AG08395 (cell line): ENCODE results near the gene SOX5.
"Not testable (repeated sequence)": the region's sequence is repeated elsewhere in the genome, so short reads cannot be mapped to it uniquely, and the experiment has no call there.

ENCODE experiments used
- DNase-seq: peaks from one replicate; pipeline ENCODE4 v3.0.0; 2012; ENCODE audit warnings: mixed read lengths, low spot score

SOX5 gene

GRCh38 chr12:23831739-23832138 is 117.7 kb downstream of the SOX5 start:
- no peak for DNase-seq

DNA sequence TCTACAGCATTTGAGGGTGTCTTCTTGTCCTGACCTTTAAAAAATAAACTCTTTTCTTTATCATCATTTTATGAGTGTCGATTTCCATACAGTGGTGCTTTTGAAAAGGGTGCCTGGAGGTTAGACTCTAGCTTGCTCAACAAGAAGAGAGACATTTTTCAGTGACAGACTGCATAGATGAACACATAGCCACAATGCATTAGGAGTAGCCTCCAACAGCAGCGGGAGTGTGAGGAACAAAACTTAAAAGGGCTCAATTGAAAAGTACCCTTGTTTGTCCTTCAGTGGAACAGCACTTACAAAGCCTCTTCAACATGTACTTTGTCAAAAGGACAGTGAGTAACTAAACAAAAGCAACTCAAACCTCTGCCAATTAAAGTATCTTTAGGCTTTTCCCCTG is 119.3 kb downstream of the SOX5 start:
- DNase-seq, result no peak

DNA sequence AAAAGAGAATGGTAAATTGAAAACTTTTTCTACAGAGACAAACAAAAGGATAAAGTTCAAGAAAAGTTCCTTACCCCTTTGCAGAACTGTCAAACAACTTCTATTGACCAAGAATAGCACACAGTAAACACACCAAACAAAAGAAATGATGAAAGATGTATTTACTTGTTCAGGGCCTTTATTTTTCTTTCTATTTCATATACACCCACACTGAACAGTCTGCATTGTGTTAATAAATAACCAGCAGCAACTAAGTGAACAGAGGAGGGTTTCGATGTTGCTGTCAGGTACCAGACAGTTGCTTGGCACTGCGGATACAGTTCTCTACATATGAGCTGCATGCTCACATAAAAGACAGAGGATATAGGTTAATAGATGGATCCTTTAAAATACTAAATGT is 122.1 kb downstream of the SOX5 start:
- DNase-seq, result no peak

DNA sequence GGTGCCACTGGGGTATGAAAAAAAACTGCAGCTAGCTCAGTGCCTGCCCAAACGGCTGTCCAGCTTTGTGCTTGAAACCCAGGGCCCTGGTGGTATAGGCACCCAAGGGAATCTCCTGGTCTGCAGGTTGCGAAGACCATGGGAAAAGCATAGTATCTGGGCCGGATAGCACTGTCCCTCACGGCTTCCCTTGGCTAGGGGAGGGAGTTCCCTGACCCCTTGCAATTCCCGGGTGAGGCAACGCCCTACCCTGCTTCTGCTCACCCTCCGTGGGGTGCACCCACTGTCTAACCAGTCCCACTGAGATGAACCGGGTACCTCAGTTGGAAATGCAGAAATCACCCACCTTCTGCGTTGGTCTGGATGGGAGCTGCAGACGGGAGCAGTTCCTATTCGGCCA is 124.3 kb downstream of the SOX5 start:
- DNase-seq, result not testable (repeated sequence)

- DNase-seq, result no peak
Measured at GRCh38 chr12:23824358-23824757, 125.1 kb downstream of the SOX5 start.

- not testable (repeated sequence) for DNase-seq
Measured at GRCh38 chr12:23822883-23823282, 126.6 kb downstream of the SOX5 start.

DNA sequence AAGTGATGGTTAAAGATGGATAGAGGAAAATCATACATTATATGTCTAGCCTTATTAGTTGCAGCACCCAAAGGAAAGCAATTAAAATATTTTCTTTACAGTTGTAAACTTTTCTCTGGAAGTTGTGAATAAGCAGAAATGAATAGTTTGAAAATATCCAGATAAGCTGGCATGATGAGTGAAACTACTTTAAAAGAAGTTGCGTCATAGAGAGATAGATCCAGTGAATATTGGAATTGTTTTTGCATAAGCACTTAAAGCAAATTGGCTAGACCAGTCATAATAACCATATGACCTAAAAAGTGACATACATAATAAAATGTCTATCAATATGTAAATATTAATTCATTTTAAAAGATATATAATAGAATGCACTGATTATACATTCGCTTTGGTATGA is 132.1 kb downstream of the SOX5 start:
- DNase-seq, result no peak

DNA sequence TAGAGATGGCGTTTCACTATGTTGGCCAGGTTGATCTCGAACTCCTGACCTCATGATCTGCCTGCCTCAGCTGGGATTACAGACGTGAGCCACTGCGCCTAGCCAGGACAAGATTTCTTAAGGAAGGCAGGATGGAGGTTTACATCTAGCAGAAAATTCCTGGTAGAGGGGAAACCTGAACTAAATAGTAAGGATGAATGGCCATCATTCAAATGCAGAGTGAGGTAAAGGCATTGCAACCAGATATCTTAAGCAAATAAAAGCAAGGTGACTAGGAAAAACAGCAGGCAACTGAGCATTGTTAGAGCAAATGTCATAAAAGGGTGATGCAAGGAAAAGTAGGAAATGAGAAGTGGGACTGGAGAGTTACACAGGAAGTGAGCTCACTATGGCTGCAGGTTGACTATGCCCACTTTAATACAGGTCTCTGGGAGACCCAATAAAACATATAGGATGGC is 133.0 kb downstream of the SOX5 start:
- DNase-seq, result no peak

GRCh38 chr12:23815810-23816209 is 133.7 kb downstream of the SOX5 start:
- no peak for DNase-seq

DNA sequence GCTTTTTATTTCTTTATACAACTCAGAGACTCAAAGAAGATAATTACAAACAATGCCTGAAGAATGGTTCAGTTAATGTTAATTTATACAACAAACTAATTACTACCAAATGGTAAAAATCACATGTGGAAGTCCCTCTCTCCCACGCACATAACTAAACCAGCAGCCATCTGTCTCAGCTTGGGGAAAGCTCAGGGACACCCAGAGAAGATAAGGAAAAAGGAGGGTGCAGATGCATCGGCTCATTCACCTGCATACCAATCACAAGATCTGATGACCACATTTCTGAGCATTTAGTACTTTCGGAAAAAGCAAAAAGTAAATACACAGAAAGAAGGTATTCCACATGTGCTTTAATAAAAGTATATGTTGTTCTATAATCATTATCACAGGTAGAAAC is 136.3 kb downstream of the SOX5 start:
- no peak for DNase-seq

DNA sequence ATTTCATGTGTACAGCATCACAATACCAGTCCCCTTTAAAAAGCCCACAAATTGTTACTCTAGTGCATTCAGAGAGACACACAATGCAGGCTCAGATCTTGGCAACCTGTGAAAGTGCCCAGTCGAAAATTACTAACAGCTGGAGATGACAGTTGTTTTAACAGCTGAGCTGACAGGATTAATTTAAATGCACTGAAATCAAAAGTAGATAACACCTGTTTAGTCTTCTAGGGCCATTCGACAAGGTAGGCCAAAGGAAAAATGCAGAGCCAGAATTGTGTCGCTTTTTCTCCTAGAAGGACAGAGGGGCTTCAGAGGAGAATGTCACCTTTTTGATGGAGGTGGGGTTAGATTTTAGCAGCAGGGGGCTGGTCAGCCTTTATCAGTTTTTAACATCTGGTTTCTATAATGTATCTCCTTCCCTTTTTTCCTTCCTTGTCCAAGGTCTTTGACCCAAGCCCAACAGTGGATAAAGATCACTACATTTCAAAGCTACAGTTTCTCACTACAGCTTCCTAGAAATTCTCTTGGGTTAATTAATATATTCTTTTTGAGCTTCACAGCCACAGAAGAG is 139.1 kb downstream of the SOX5 start:
- no peak for DNase-seq

- DNase-seq, result no peak
Measured at GRCh38 chr12:23803540-23803939, 145.9 kb downstream of the SOX5 start.

GRCh38 chr12:23795494-23795893 is 154.0 kb downstream of the SOX5 start:
- no peak for DNase-seq

DNA sequence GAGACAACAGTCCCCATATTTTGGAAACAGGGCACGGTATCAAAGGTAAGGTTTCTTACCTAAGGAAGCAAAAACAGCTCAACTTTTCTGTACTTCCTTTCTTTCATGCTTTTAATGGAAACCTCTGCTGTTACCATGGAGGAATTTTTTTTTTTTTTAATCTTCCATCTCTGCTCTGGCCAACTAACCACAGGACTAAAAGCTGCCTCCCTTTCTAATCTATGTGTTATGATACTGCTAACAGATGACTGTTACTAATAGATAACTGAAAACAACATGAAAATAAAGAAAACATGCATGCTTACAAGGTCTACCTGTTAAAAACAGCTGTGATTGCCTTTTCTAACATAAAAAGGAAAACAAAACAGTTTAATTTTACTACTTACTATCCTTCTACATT is 168.4 kb downstream of the SOX5 start:
- DNase-seq, result no peak

DNA sequence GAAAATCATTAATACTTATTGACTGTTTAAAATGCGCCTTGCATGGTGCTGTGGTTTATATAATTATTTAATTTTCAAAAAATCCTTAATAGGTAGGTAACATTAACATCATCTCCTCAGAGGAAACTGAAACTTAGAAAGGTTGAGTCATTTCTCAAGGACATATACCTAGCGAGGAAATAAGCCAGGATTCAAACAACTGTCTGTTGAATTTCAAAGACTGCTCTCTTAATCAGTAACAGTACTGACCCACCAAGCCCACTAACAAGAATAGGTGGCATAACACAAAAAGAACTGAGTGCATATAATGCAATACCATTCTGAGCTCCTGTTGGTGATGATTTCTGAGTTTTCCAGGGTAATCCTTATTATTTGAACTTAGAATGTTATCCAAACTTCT is 174.3 kb downstream of the SOX5 start:
- no peak for DNase-seq

DNA sequence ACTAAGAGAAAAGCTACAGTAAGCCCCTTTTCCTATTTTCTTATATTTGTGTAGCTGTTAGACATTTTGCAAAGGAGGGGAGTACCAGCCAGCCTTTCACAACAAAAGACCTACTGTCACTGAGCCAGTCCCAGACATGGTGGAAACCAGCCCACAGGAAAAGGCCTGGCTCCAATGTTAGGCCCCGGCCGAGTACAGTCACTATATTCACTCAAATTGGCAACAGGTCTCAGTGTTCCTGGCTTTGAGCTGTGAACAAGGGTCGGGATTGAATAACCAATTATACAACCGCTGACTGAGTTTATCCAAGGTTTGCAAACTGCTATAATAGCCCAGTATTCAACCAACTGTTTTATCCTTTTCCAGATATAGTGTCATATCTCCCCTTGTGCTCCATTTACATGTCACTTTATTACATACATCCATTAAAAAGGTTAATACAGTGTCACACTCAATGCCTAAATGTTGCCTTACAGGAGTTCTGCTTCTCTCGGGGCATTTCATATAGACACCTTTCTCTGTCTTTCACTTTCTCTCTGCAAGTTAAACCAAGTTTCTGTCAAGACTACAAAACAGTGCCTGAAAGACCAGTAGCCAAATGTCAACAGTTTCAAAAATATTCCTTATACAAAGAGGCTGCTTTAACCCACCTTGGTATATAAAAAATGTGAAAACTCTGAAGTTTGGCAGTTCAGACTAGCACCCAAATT is 178.1 kb downstream of the SOX5 start:
- no peak for DNase-seq

DNA sequence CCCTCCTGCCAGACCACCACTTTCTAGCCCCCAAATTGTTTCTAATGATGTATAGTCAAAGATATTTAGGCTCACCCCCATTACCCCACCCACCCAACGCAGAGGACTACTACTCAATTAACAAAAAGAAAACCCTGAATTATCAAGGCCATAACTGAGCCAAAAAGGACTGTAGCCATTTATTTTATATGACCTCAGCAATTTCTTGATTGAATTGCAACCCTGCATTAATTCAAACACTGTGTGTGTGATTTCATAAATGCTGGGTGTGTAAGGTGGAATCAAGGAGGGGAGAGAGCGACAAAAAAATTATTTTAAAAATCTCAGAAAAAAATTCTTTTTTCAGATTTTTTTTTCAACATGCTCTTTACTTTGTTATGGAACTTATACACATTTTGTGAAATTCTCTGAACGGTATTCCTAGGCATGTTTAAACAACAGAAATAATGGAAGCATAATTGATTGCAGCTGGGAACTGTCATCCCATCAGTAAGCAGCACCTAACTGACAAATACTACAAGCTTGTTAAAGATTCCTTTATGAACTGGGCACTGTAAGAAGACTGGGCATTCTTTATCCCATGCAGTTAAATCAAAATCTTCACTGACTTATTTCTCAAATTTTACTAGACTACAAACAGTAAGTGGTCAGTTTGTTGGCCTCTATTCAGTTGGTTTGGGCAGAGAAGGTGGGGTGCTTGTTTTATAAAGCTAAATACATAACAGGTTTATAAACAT is 179.1 kb downstream of the SOX5 start:
- DNase-seq, result no peak

GRCh38 chr12:23767834-23768233 is 181.6 kb downstream of the SOX5 start:
- no peak for DNase-seq

GRCh38 chr12:23763724-23764123 is 185.7 kb downstream of the SOX5 start:
- DNase-seq, result no peak

- DNase-seq, result no peak
Measured at GRCh38 chr12:23760495-23760894, 189.0 kb downstream of the SOX5 start.

GRCh38 chr12:23758608-23759007 is 190.9 kb downstream of the SOX5 start:
- DNase-seq, result no peak

- DNase-seq, result no peak
Measured at GRCh38 chr12:23757541-23757962, 191.9 kb downstream of the SOX5 start.

- no peak for DNase-seq
Measured at GRCh38 chr12:23756416-23756815, 193.1 kb downstream of the SOX5 start.
